ENCODE measurements around the gene ARPP21.

- TF ChIP-seq POLR2A (IDR thresholded peaks at IDR 0.05) = no peak
- TF ChIP-seq CTCF (IDR thresholded peaks at IDR 0.05 in 4 of 5, conservative IDR thresholded peaks at IDR 0.05 in 1 of 5) = no peak
Observed at GRCh38 chr3:35743218-35743617, 103.9 kb downstream of the ARPP21 start.

Measured in gastrocnemius medialis (tissue), 4 donors.